K562 (cell line): ENCODE data around the gene KMT2C. TPM values are rescaled to one million over a fixed set of nuclear protein-coding genes. Genes with fewer than 3 reads are reported as not detected.

Experiments used
- ARID3B ChIP-seq: fragments of 250-450 bp; sonication (Bioruptor Pico); IDR thresholded peaks from 2 replicates; pipeline ENCODE4 v1.4.0; 2020; ENCODE audit warnings: borderline replicate concordance
- BHLHE40 ChIP-seq: IDR thresholded peaks from 2 replicates; pipeline ENCODE4 v1.6.1; 2011; ENCODE audit warnings: low read length, improper control_type of control experiment
- CAMTA2 ChIP-seq: fragments of 250-450 bp; sonication (Bioruptor Pico); conservative IDR thresholded peaks from 2 replicates; pipeline ENCODE4 v1.5.1; 2022
- CREM ChIP-seq: IDR thresholded peaks from 2 replicates; pipeline ENCODE4 v1.6.1; 2014; ENCODE audit warnings: antibody characterized with exemption, low read depth
- HDAC6 ChIP-seq: IDR thresholded peaks from 2 replicates; pipeline ENCODE4 v1.6.1; 2012; ENCODE audit warnings: low read depth, mild to moderate bottlenecking, control low read depth, inconsistent platforms, low read length, moderate library complexity
- HIVEP1 ChIP-seq: fragments of 250-450 bp; sonication (Bioruptor Pico); IDR thresholded peaks from 2 replicates; pipeline ENCODE4 v1.4.0; 2020; ENCODE audit warnings: mild to moderate bottlenecking
- LCOR ChIP-seq: sonication (generic); formaldehyde crosslinking; IDR thresholded peaks from 2 replicates; pipeline ENCODE4 v1.8.0; 2022; ENCODE audit warnings: mild to moderate bottlenecking, missing genetic modification reagents
- MXI1 ChIP-seq: IDR thresholded peaks from 2 replicates; pipeline ENCODE4 v1.6.1; 2011; ENCODE audit warnings: low read depth, mild to moderate bottlenecking, improper control_type of control experiment, low read length
- REST ChIP-seq, 2 experiments: fragments of 450-650 bp; formaldehyde crosslinking in 1 of 2; IDR thresholded peaks; 2 replicates each; pipeline versions ENCODE4 v1.4.0 to v1.6.1; 2014 to 2020; ENCODE audit warnings: mild to moderate bottlenecking in 2 of 2, borderline replicate concordance in 1 of 2, low read depth in 1 of 2
- SMARCE1 ChIP-seq: fragments of 450-650 bp; IDR thresholded peaks from 2 replicates; pipeline ENCODE4 v1.7.1; 2016; ENCODE audit warnings: mild to moderate bottlenecking
- SRSF9 ChIP-seq: fragments of 200-400 bp; formaldehyde crosslinking; IDR thresholded peaks from 2 replicates; pipeline ENCODE4 v1.6.1; 2017; ENCODE audit warnings: low read depth, low read length, borderline replicate concordance
- TBL1XR1 ChIP-seq, 2 experiments: IDR thresholded peaks; 2 replicates each; pipeline ENCODE4 v1.6.1; 2012; ENCODE audit warnings: improper control_type of control experiment in 2 of 2, low read length in 2 of 2, mild to moderate bottlenecking in 1 of 2
- TEAD1 ChIP-seq, 2 experiments: fragments of 450-650 bp in 1 of 2; sonication (generic) in 1 of 2; formaldehyde crosslinking; IDR thresholded peaks; 2 replicates each; pipeline versions ENCODE4 v1.4.0 to v1.8.0; 2020 to 2022; ENCODE audit warnings: mild to moderate bottlenecking in 2 of 2, missing genetic modification reagents in 1 of 2
- ZNF133 ChIP-seq: fragments of 250-450 bp; sonication (Bioruptor Pico); IDR thresholded peaks from 2 replicates; pipeline ENCODE4 v1.4.0; 2020; ENCODE audit warnings: mild to moderate bottlenecking
- ZNF395 ChIP-seq: fragments of 200-800 bp; sonication (Bioruptor generic); IDR thresholded peaks from 2 replicates; pipeline ENCODE4 v1.6.1; 2017; ENCODE audit warnings: missing genetic modification characterization, missing compliant biosample characterization
- ZNF436 ChIP-seq: fragments of 250-450, 450-650 bp; sonication (Bioruptor Pico); formaldehyde crosslinking; IDR thresholded peaks from 2 replicates; pipeline ENCODE4 v1.7.0; 2020; ENCODE audit warnings: mild to moderate bottlenecking
- polyA plus RNA-seq, 8 experiments: library from polyadenylated mRNA; depleted of rRNA in 4 of 8; stranded (reverse) in 5 of 8; unstranded in 3 of 8; fragments of >200 nt; fragmentation: Nextera tagmentation in 2 of 8; fragmentation: Illumina TruSeq in 1 of 8; extraction: Ambion mirVana in 2 of 8; extraction: Trizol in 1 of 8; gene quantifications; 2 replicates each; pipeline versions ENCODE4 v1.2.1 to v1.2.3, GENCODE V29; 2011 to 2014; ENCODE audit warnings: inconsistent platforms in 1 of 8, missing spikeins in 1 of 8
- total RNA-seq, 7 experiments: library from RNA; depleted of rRNA in 6 of 7; stranded (reverse); fragments of >200 nt in 6 of 7; fragmentation: Illumina TruSeq in 2 of 7; extraction: Trizol in 2 of 7; gene quantifications; 2 replicates each; pipeline versions ENCODE4 v1.2.1 to v1.2.3, GENCODE V29; 2011 to 2021; ENCODE audit warnings: low replicate concordance in 1 of 7

The KMT2C gene
- total and polyA plus RNA-seq, 9 of the 15 experiments (the other 6 are each of a cell fraction or from before 2014, with no cell fraction given), result 4.9 to 67.8 (median 27.1) TPM

DNA sequence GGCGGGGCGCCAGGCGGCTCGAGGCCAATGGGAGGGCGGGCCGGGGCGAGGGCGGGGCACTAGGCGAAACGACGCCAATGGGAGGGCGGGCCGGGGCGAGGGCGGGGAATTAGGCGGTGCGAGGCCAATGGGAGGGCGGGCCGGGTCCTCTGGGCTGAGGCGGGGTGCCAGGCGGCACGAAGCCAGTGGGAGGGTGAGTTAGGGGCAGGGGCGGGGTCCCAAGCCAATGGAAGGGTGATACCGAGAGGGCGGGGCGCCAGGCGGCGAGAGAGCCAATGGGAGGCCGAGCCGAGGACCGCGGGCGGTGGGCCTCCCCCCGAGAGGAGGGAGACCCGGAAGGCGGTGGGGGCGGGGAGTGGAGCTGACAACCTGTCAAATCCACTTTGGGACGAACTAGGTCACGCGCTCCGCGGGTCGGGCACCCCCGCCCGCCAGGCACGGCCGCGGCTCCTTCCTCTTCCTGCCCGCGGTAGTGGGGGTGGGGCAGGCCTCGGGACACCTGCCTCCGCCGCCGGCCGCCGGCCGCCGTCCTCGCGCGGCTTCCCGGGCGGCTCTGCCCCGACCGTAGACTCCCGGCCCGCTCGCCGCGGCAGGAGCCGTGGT is 28.0 kb upstream of the KMT2C start (continued):
- peak; percentile 97 for TF ChIP-seq BHLHE40
- TF ChIP-seq ARID3B, result peak; percentile 84; the same call in 1 of the 2 replicates
- TF ChIP-seq MXI1, result peak; percentile 71; the same call in 1 of the 2 replicates
- TF ChIP-seq TBL1XR1 (IDR thresholded peaks at IDR 0.05; ENCODE audit: low read length in 2 of 2), result peak in 1 of 2 experiments; percentile 86; a peak in 3 of 4 replicates
- peak; percentile 79 for TF ChIP-seq CREM
- peak; percentile 79; the same call in 1 of the 2 replicates for TF ChIP-seq HIVEP1 (CRISPR knock-in tag)
- peak; percentile 75; the same call in 1 of the 2 replicates for TF ChIP-seq ZNF395 (CRISPR knock-in tag)
- TF ChIP-seq ZNF436 (CRISPR knock-in tag), result no peak
- TF ChIP-seq LCOR (CRISPR knock-in tag), result peak; percentile 46; the same call in 1 of the 2 replicates
- no peak for TF ChIP-seq ZNF133 (CRISPR knock-in tag)
- peak; percentile 86 for TF ChIP-seq REST (IDR thresholded peaks at IDR 0.05; ENCODE audit: borderline replicate concordance)
- peak; percentile 84 for TF ChIP-seq REST (CRISPR knock-in tag; IDR thresholded peaks at IDR 0.05; ENCODE audit: low read depth)
- TF ChIP-seq SRSF9, result no peak
- no peak for TF ChIP-seq CAMTA2 (CRISPR knock-in tag)
- TF ChIP-seq SMARCE1, result no peak
- peak in 1 of 2 experiments; percentile 78; a peak in 1 of 4 replicates for TF ChIP-seq TEAD1 (CRISPR knock-in tag; IDR thresholded peaks at IDR 0.05)
- TF ChIP-seq HDAC6, result peak; percentile 12; the same call in 1 of the 2 replicates
